ENCODE measurements around the gene USP34. TPM values are rescaled to one million over a fixed set of nuclear protein-coding genes. Genes with fewer than 3 reads are reported as not detected.

USP34 gene
- total RNA-seq, 4 donors from 2014 or later = 124 to 147 (median 135) TPM

DNA sequence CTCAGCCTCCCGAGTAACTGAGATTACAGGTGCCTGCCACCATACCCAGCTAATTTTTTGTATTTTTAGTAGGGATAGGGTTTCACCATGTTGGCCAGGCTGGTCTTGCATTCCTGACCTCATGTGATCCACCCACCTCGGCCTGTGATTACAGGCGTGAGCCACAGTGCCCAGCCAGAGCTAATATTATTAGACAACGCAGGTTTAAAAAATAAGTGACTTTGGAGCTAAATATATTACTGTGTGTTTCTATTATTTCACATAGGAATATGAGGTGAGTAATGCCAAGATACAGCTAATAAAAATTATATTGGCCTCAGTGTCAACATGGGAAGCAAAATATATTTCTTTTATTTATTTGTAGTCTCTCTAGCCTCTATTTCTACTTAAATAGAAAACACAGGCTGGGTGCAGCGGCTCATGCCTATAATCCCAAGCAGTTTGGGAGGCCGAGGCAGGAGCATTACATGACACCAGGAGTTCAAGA is 188.7 kb downstream of the USP34 start:
- DNase-seq (ENCODE audit: low spot score) (no peak), ATAC-seq (ENCODE audit: low FRiP score) (no peak)
- TF ChIP-seq, protein P1, sequence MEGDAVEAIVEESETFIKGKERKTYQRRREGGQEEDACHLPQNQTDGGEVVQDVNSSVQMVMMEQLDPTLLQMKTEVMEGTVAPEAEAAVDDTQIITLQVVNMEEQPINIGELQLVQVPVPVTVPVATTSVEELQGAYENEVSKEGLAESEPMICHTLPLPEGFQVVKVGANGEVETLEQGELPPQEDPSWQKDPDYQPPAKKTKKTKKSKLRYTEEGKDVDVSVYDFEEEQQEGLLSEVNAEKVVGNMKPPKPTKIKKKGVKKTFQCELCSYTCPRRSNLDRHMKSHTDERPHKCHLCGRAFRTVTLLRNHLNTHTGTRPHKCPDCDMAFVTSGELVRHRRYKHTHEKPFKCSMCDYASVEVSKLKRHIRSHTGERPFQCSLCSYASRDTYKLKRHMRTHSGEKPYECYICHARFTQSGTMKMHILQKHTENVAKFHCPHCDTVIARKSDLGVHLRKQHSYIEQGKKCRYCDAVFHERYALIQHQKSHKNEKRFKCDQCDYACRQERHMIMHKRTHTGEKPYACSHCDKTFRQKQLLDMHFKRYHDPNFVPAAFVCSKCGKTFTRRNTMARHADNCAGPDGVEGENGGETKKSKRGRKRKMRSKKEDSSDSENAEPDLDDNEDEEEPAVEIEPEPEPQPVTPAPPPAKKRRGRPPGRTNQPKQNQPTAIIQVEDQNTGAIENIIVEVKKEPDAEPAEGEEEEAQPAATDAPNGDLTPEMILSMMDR (IDR thresholded peaks at IDR 0.05) = no peak

- ATAC-seq (ENCODE audit: low FRiP score) (no peak), DNase-seq (ENCODE audit: low spot score) (no peak)
- TF ChIP-seq, protein P1 (IDR thresholded peaks at IDR 0.05) = no peak
These were observed 189.6 kb downstream of the USP34 start for GRCh38 chr2:61281321-61281720.

DNA sequence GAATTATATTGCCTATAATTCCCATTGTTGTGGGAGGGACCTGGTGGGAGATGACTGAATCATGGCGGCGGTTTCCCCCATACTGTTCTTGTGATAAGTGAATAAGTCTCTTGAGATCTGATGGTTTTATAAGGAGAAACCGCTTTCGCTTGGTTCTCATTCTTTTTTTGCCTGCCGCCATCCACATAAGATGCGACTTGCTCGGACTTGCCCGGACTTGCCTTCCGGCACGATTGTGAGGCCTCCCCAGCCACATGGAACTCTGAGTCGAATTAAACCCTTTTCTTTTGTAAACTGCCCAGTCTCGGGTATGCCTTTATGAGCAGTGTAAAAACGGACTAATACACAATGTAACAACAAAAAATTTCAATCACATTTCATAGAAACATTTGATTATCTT is 193.1 kb downstream of the USP34 start:
- ATAC-seq (ENCODE audit: low FRiP score) (no peak), DNase-seq (ENCODE audit: low spot score) (no peak)
- TF ChIP-seq, protein P1 (IDR thresholded peaks at IDR 0.05) = no peak

GRCh38 chr2:61275575-61276184 is 195.2 kb downstream of the USP34 start:
- TF ChIP-seq, protein P1 (IDR thresholded peaks at IDR 0.05) = no peak
- DNase-seq (ENCODE audit: low spot score) (no peak), ATAC-seq (ENCODE audit: low FRiP score) (no peak)

DNA sequence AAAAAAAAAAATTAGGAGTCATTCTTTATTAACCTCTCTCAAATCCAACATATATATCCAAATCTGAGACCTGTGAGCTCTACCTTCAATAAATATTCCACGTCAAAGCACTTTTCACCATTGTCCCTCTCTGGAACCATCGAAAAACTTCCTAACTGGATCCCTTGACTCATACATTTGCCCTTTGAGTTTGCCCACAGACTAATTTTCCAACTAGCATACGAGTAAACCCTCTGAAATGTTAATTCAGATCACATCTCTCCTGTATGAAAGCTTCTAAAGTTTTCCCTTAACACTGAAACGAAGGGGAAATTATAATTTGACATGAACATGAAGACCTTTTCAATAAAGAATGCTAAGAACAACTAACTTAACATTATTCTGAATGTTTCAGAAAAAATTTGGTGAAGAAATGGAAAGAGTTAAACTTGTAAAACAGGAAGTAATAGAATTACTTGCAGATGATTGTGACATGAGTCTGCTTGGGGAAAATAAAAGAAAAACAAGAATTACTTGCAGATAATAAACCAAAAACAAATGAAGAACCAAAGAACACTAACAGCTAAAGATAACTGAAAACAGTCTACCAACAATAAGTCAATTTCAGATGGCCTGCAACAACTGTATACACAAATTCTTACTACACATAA is 198.3 kb downstream of the USP34 start:
- TF ChIP-seq, protein P1 (IDR thresholded peaks at IDR 0.05) = no peak
- DNase-seq (ENCODE audit: low spot score) = no peak
- no peak for ATAC-seq (ENCODE audit: low FRiP score)

DNA sequence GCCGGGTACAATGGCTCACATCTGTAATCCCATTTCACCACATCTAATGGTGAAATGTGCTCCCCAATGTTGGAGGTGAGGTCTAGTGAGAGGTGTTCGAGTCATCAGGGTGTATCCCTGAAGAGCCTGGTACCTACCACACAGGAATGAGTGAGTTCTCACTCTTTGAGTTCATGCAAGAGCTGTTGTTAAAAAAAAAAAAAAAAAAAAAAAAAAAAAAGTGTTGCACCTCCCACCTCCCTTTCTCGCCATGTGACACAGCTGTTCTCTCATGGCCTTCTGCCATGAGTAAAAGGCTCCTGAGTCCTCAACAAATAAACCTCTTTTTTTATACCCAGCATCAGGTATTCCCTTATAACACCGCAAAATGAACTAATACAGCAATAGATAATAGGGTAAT is 202.6 kb downstream of the USP34 start:
- DNase-seq (ENCODE audit: low spot score) (no peak), ATAC-seq (ENCODE audit: low FRiP score) (no peak)
- TF ChIP-seq, protein P1 (IDR thresholded peaks at IDR 0.05) = no peak
